SKM-1 (cell line): Measurements from ENCODE around the gene MICB.

ENCODE experiments used
- DNase-seq: peaks from one replicate; lab custom pipeline; 2025; ENCODE audit not compliant: unreplicated experiment; lab: John Stamatoyannopoulos, UW

MICB gene

GRCh38 chr6:31559958-31560696 is 62.2 kb downstream of the MICB start:
- peak; percentile 83 for DNase-seq

- no peak for DNase-seq
These were observed 62.7 kb downstream of the MICB start for GRCh38 chr6:31560697-31561058.
